ENCODE measurements around the gene BANF2.

The BANF2 gene

DNA sequence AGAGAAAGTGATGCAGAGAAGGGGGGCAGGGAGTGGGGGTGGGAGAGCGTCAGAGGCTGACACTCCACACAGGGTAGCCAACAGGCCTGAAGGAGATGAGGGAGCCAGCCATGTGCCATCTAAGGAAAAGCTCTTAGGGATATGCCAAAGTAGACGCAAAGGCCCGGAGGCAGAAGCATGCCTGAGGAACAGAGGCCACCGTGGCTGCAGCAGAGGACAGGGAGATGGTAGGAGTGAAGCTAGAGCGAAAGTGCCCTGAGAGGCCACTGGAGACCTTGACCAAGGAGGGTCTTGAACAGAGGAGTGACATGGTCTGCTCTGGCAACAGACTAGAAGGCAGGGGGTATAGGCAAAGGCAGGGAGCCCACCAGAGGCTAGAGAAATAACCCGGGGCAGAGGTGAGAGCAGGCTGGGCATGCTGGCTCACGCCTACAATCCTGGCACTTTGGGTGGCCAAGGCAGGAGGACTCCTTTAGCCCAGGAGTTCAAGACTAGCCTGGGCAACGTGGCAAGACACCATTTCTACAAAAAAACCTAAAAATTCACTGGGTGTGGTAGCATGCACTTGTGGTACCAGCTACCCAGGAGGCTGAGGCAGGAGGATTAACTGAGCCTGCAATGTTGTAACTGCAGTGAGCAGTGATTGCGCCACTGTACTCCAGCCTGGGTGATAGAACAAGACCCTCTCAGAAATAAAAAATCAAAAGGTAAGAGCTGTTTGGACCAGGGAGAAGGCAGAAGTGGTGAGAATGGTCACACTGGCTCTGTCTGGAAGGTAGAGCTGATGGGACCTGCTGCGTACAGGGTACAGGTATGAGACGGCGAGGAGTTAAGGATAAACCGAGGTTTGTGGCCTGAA lies 24.0 kb upstream of the BANF2 start:
- Histone ChIP-seq H3K4me1 (ENCODE audit: control insufficient read depth, insufficient read depth, low read length) (peaks cover 11% of the 10 kb centered on the region), H3K27ac (ENCODE audit: insufficient read depth, low read depth, low read length, poor library complexity, severe bottlenecking) (no peak overlapping the region), H3K27me3 (ENCODE audit: control insufficient read depth, insufficient read depth, low read length, poor library complexity, severe bottlenecking) (no peaks in the 10 kb centered on the region), H3K9me3 (ENCODE audit: control insufficient read depth, low read length) (no peaks in the 10 kb centered on the region), H3K4me3 (ENCODE audit: insufficient read depth, low read depth, low read length) (no peak overlapping the region), H3K36me3 (ENCODE audit: control insufficient read depth, insufficient read depth, low read length) (no peaks in the 10 kb centered on the region)
- 88 to 91% methylated on average over 13 of the region's 13 CpGs for WGBS, 2 experiments

GRCh38 chr20:17676378-17676759 lies 23.4 kb upstream of the BANF2 start:
- 93 to 95% methylated on average over 4 of the region's 4 CpGs for WGBS, 2 experiments
- Histone ChIP-seq H3K36me3 (ENCODE audit: control insufficient read depth, insufficient read depth, low read length) (no peaks in the 10 kb centered on the region), H3K4me1 (ENCODE audit: control insufficient read depth, insufficient read depth, low read length) (peaks cover 11% of the 10 kb centered on the region), H3K4me3 (ENCODE audit: insufficient read depth, low read depth, low read length) (no peak overlapping the region), H3K9me3 (ENCODE audit: control insufficient read depth, low read length) (no peaks in the 10 kb centered on the region), H3K27ac (ENCODE audit: insufficient read depth, low read depth, low read length, poor library complexity, severe bottlenecking) (no peak overlapping the region), H3K27me3 (ENCODE audit: control insufficient read depth, insufficient read depth, low read length, poor library complexity, severe bottlenecking) (no peaks in the 10 kb centered on the region)

GRCh38 chr20:17676942-17677341 lies 22.8 kb upstream of the BANF2 start:
- H3K4me1 ChIP-seq (ENCODE audit: control insufficient read depth, insufficient read depth, low read length) = peaks cover 11% of the 10 kb centered on the region
- WGBS, 2 experiments = 86 to 88% methylated on average over 2 of the region's 2 CpGs
- no peaks in the 10 kb centered on the region for H3K27me3 ChIP-seq (ENCODE audit: control insufficient read depth, insufficient read depth, low read length, poor library complexity, severe bottlenecking)
- H3K36me3 ChIP-seq (ENCODE audit: control insufficient read depth, insufficient read depth, low read length) = no peaks in the 10 kb centered on the region
- no peak overlapping the region for H3K27ac ChIP-seq (ENCODE audit: insufficient read depth, low read depth, low read length, poor library complexity, severe bottlenecking)
- H3K4me3 ChIP-seq (ENCODE audit: insufficient read depth, low read depth, low read length) = no peak overlapping the region
- H3K9me3 ChIP-seq (ENCODE audit: control insufficient read depth, low read length) = no peaks in the 10 kb centered on the region

DNA sequence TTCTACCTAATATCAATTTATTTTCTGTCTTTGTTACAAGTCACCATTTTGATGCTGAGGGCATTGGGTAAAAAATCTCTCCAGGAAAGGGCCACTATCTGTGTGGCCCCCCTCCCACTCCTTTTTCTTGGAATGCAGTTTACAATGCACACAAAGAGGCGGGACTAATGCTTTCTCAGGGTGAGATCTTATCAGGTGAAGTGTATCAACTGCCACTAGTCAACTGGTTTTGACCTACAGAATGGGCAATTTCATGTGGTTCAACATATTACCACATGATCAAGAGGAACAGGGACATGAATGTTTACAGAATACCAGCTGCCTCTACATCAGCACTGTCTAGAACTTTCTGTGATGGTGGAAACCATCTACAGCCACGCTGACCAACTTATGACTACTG lies 21.5 kb upstream of the BANF2 start:
- WGBS, 2 experiments = 94 to 100% methylated on average over 2 of the region's 2 CpGs
- H3K36me3 ChIP-seq (ENCODE audit: control insufficient read depth, insufficient read depth, low read length) = no peaks in the 10 kb centered on the region
- H3K4me1 ChIP-seq (ENCODE audit: control insufficient read depth, insufficient read depth, low read length) = peaks cover 11% of the 10 kb centered on the region
- H3K9me3 ChIP-seq (ENCODE audit: control insufficient read depth, low read length) = no peaks in the 10 kb centered on the region
- no peak overlapping the region for H3K27ac ChIP-seq (ENCODE audit: insufficient read depth, low read depth, low read length, poor library complexity, severe bottlenecking)
- H3K4me3 ChIP-seq (ENCODE audit: insufficient read depth, low read depth, low read length) = no peak overlapping the region
- H3K27me3 ChIP-seq (ENCODE audit: control insufficient read depth, insufficient read depth, low read length, poor library complexity, severe bottlenecking) = no peaks in the 10 kb centered on the region

DNA sequence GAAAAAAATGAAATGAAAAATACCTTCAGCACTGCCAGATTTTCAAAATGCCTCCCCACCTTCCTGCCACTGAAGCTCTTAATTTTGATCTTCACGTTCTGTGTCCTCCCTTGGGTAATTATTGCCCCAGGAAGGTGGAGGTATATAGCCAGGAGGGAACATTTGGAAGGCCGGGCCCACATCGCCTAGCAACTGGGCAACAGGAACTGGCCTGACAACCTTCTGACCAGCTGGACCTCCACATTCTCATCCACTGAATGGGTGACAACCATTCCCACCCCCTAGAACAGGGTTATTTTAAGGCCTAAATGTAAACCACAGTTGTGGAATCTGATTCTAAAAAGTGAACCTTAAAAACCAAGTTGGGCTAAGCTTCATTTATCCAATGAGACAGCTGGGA lies 20.9 kb upstream of the BANF2 start:
- H3K36me3 ChIP-seq (ENCODE audit: control insufficient read depth, insufficient read depth, low read length) = no peaks in the 10 kb centered on the region
- H3K27ac ChIP-seq (ENCODE audit: insufficient read depth, low read depth, low read length, poor library complexity, severe bottlenecking) = no peak overlapping the region

GRCh38 chr20:17679941-17680835 lies 19.6 kb upstream of the BANF2 start:
- Histone ChIP-seq H3K9me3 (ENCODE audit: control insufficient read depth, low read length) (no peaks in the 10 kb centered on the region), H3K27ac (ENCODE audit: insufficient read depth, low read depth, low read length, poor library complexity, severe bottlenecking) (no peak overlapping the region), H3K4me3 (ENCODE audit: insufficient read depth, low read depth, low read length) (peak overlapping the region; percentile 68), H3K27me3 (ENCODE audit: control insufficient read depth, insufficient read depth, low read length, poor library complexity, severe bottlenecking) (no peaks in the 10 kb centered on the region), H3K36me3 (ENCODE audit: control insufficient read depth, insufficient read depth, low read length) (no peaks in the 10 kb centered on the region), H3K4me1 (ENCODE audit: control insufficient read depth, insufficient read depth, low read length) (peaks cover 11% of the 10 kb centered on the region)
- 20 to 21% methylated on average over 27 of the region's 27 CpGs for WGBS, 2 experiments

More for the DNA sequence above, 20.9 kb upstream of the BANF2 start:
- Histone ChIP-seq H3K4me3 (ENCODE audit: insufficient read depth, low read depth, low read length) (no peak overlapping the region), H3K4me1 (ENCODE audit: control insufficient read depth, insufficient read depth, low read length) (peaks cover 11% of the 10 kb centered on the region), H3K27me3 (ENCODE audit: control insufficient read depth, insufficient read depth, low read length, poor library complexity, severe bottlenecking) (no peaks in the 10 kb centered on the region), H3K9me3 (ENCODE audit: control insufficient read depth, low read length) (no peaks in the 10 kb centered on the region)
- whole genome bisulfite sequencing, 2 experiments = 92 to 95% methylated on average over 3 of the region's 3 CpGs

GRCh38 chr20:17680836-17681725 lies 18.7 kb upstream of the BANF2 start:
- Histone ChIP-seq H3K36me3 (ENCODE audit: control insufficient read depth, insufficient read depth, low read length) (no peaks in the 10 kb centered on the region), H3K27me3 (ENCODE audit: control insufficient read depth, insufficient read depth, low read length, poor library complexity, severe bottlenecking) (no peaks in the 10 kb centered on the region), H3K9me3 (ENCODE audit: control insufficient read depth, low read length) (no peaks in the 10 kb centered on the region), H3K4me1 (ENCODE audit: control insufficient read depth, insufficient read depth, low read length) (peaks cover 11% of the 10 kb centered on the region), H3K27ac (ENCODE audit: insufficient read depth, low read depth, low read length, poor library complexity, severe bottlenecking) (no peak overlapping the region), H3K4me3 (ENCODE audit: insufficient read depth, low read depth, low read length) (peak overlapping the region; percentile 68)
- WGBS, 2 experiments = 0% methylated on average over 110 of the region's 110 CpGs

- H3K4me1 ChIP-seq (ENCODE audit: control insufficient read depth, insufficient read depth, low read length) = peaks cover 11% of the 10 kb centered on the region
- no peaks in the 10 kb centered on the region for H3K27me3 ChIP-seq (ENCODE audit: control insufficient read depth, insufficient read depth, low read length, poor library complexity, severe bottlenecking)
- no peaks in the 10 kb centered on the region for H3K9me3 ChIP-seq (ENCODE audit: control insufficient read depth, low read length)
- H3K4me3 ChIP-seq (ENCODE audit: insufficient read depth, low read depth, low read length) = peak overlapping the region; percentile 68
- no peaks in the 10 kb centered on the region for H3K36me3 ChIP-seq (ENCODE audit: control insufficient read depth, insufficient read depth, low read length)
- peak overlapping the region; percentile 50 for H3K27ac ChIP-seq (ENCODE audit: insufficient read depth, low read depth, low read length, poor library complexity, severe bottlenecking)
- 0% methylated on average over 65 of the region's 65 CpGs for WGBS, 2 experiments
Observed at GRCh38 chr20:17681726-17682102, 18.1 kb upstream of the BANF2 start.

DNA sequence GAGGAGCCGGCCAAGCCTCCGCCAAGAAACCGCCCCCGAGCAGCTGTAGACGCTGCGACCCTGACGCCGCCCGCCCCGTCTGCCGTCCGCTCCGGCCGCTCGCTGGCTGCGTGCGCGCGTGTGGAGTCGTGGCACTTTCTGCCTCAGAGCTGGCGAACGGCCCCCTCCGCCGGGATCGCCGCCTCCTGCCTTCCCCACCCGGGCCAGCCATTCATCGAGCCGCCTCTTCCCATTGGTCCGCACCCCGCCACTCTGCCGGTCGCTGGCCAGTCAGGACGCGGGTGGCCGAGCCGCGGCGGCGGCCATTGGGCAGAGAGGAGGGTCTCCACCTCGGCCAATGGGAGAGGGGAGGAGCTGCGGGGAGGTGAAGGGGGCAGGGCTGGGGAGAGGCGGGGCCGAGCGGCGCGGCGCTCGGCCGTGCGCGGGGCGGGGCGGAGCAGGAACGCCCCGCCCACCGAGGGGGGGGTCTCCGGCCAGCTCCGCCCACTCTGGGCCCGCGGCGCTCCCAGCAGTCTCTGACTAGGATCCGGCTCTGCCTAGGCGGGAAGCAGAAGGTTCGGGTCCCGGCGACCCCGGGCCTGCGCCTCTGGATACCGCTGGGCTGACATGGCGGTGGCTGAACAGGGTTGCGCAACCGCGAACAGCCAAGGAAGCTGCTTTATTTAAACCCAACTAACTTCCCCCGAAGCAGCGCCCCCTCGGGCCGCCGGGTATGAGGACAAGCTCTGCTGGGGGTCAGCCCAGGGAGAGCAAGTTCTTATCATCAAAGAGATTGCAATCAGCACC lies 17.5 kb upstream of the BANF2 start, which contains the start of gene RRBP1:
RRBP1 (minus strand) TSS at position 140 of the 786 bp plus-strand sequence. CDS start 21,735 bp downstream, outside the sequence.
- WGBS, 2 experiments = 0% methylated on average over 79 of the region's 79 CpGs
- H3K36me3 ChIP-seq (ENCODE audit: control insufficient read depth, insufficient read depth, low read length) = no peaks in the 10 kb centered on the region
- H3K4me1 ChIP-seq (ENCODE audit: control insufficient read depth, insufficient read depth, low read length) = peaks cover 11% of the 10 kb centered on the region
- H3K27ac ChIP-seq (ENCODE audit: insufficient read depth, low read depth, low read length, poor library complexity, severe bottlenecking) = peak within 1 kb of the TSS; percentile 50
- H3K4me3 ChIP-seq (ENCODE audit: insufficient read depth, low read depth, low read length) = peak within 1 kb of the TSS; percentile 68
- H3K27me3 ChIP-seq (ENCODE audit: control insufficient read depth, insufficient read depth, low read length, poor library complexity, severe bottlenecking) = no peaks in the 10 kb centered on the region
- H3K9me3 ChIP-seq (ENCODE audit: control insufficient read depth, low read length) = no peaks in the 10 kb centered on the region
